Sigmoid colon (tissue), 7 donors: ENCODE measurements around the gene PPM1M. TPM values are rescaled to one million over a fixed set of nuclear protein-coding genes. Genes with fewer than 3 reads are reported as not detected.

Experiments used
- DNase-seq: peaks from one replicate; pipeline ENCODE4 v3.0.0-alpha.2; 2019
- H3K27ac ChIP-seq, 4 donors: fragments of 200-600 bp; sonication (generic); one replicate each; pipeline ENCODE4 v1.5.1; 2016 to 2019; ENCODE audit warnings: mild to moderate bottlenecking in 1 of 4
- H3K27me3 ChIP-seq, 3 donors: fragments of 200-600 bp; sonication (generic); one replicate each; pipeline ENCODE4 v1.5.1; 2019; ENCODE audit warnings: mild to moderate bottlenecking in 1 of 3
- H3K36me3 ChIP-seq, 4 donors: fragments of 200-600 bp; sonication (generic); one replicate each; pipeline ENCODE4 v1.5.1; 2016 to 2019
- H3K4me1 ChIP-seq, 4 donors: fragments of 200-600 bp; sonication (generic); one replicate each; pipeline ENCODE4 v1.5.1; 2017 to 2019
- H3K4me3 ChIP-seq, 4 donors: fragments of 200-600 bp; sonication (generic); one replicate each; pipeline ENCODE4 v1.5.1; 2017 to 2019; ENCODE audit warnings: mild to moderate bottlenecking in 2 of 4, moderate library complexity in 1 of 4
- H3K9me3 ChIP-seq, 4 donors: fragments of 200-600 bp in 3 of 4; sonication (generic) in 3 of 4; one replicate each; pipeline versions ENCODE4 v1.5.1 to v1.6.1; 2013 to 2019
- CTCF ChIP-seq, 4 experiments: fragments of 450-650 bp in 3 of 4; fragments of 200-600 bp in 1 of 4; IDR thresholded peaks; one replicate each; pipeline ENCODE4 v1.5.1; 2016 to 2019; ENCODE audit warnings: antibody characterized with exemption in 4 of 4, mild to moderate bottlenecking in 3 of 4, moderate library complexity in 2 of 4
- EP300 ChIP-seq, 4 donors: sonication (generic); formaldehyde crosslinking; IDR thresholded peaks; one replicate each; pipeline ENCODE4 v1.6.1; 2017; ENCODE audit warnings: antibody characterized with exemption in 4 of 4
- POLR2A ChIP-seq, 2 donors: fragments of 450-650 bp; IDR thresholded peaks; one replicate each; pipeline ENCODE4 v1.6.1; 2016; ENCODE audit warnings: antibody characterized with exemption in 2 of 2, mild to moderate bottlenecking in 2 of 2, moderate library complexity in 2 of 2
- POLR2AphosphoS5 ChIP-seq, 4 donors: sonication (generic); formaldehyde crosslinking; IDR thresholded peaks; one replicate each; pipeline ENCODE4 v1.6.1; 2017; ENCODE audit warnings: antibody characterized with exemption in 4 of 4
- WGBS, 2 donors: extraction: QIAGEN DNeasy Blood & Tissue Kit; methylation state at CpG; one replicate each; pipeline ENCODE4 v1.1.7; 2013; 5-methylcytosine and 5-hydroxymethylcytosine counted together
- intact Hi-C: fragments of 100-400 bp; cut with DNase I; formaldehyde crosslinking; loops from one replicate; pipeline ENCODE4 v1.15.1; 2023
- polyA plus RNA-seq, 3 donors: library from polyadenylated mRNA; stranded (reverse); fragments of 200-250 nt; gene quantifications; one replicate each; pipeline ENCODE4 v1.2.3, GENCODE V29; 2013
- total RNA-seq, 4 donors: library from RNA; depleted of rRNA; stranded (reverse); fragments of >200 nt; gene quantifications; one replicate each; pipeline ENCODE4 v1.1.0, GENCODE V29; 2016
- donor health status: healthy with polysubstance abuse.
- donor health status: Bipolar disorder and iron deficiency.
- donor health status: healthy.

PPM1M gene
- total and polyA plus RNA-seq, 7 donors, result 5.8 to 28.2 (median 21.7) TPM

GRCh38 chr3:52217409-52217805 lies 28.2 kb upstream of the PPM1M start:
- TF ChIP-seq CTCF (IDR thresholded peaks at IDR 0.05) (no peak), EP300 (IDR thresholded peaks at IDR 0.05) (no peak), POLR2AphosphoS5 (IDR thresholded peaks at IDR 0.05) (no peak), POLR2A (IDR thresholded peaks at IDR 0.05) (no peak)
- intact Hi-C loops, result no loop called here
- Histone ChIP-seq H3K27me3 (no peaks in the 10 kb centered on the region), H3K27ac (peak overlapping the region; percentile 35 to 66 (median 54)), H3K4me3 (no peak overlapping the region), H3K4me1 (peaks cover 0 to 33% (median 19%) of the 10 kb centered on the region in 4 donors), H3K36me3 (peaks cover 21 to 32% (median 27%) of the 10 kb centered on the region in 4 donors), H3K9me3 (no peaks in the 10 kb centered on the region)
- WGBS, 2 donors, result 30 to 53% methylated on average over 10 of the region's 10 CpGs
- DNase-seq, result no peak

- no peak overlapping the region for H3K4me3 ChIP-seq
- no peak for DNase-seq
- WGBS, 2 donors, result 59 to 68% methylated on average over 3 of the region's 3 CpGs
- no peak for TF ChIP-seq POLR2AphosphoS5 (IDR thresholded peaks at IDR 0.05)
- TF ChIP-seq POLR2A (IDR thresholded peaks at IDR 0.05), result no peak
- no peak for TF ChIP-seq EP300 (IDR thresholded peaks at IDR 0.05)
- no peak for TF ChIP-seq CTCF (IDR thresholded peaks at IDR 0.05)
- H3K9me3 ChIP-seq, result no peaks in the 10 kb centered on the region
- peaks cover 0 to 33% (median 19%) of the 10 kb centered on the region in 4 donors for H3K4me1 ChIP-seq
- intact Hi-C loops, result no loop called here
- no peaks in the 10 kb centered on the region for H3K27me3 ChIP-seq
- peaks cover 15 to 26% (median 21%) of the 10 kb centered on the region in 4 donors for H3K36me3 ChIP-seq
- peak overlapping the region in 3 of 4 donors; percentile 34 to 66 (median 64) for H3K27ac ChIP-seq
Observed at GRCh38 chr3:52218026-52218425, 27.5 kb upstream of the PPM1M start.

GRCh38 chr3:52218454-52218853 lies 27.1 kb upstream of the PPM1M start:
- H3K4me1 ChIP-seq, result peaks cover 0 to 33% (median 19%) of the 10 kb centered on the region in 4 donors
- no peak overlapping the region for H3K4me3 ChIP-seq
- DNase-seq, result no peak
- no peaks in the 10 kb centered on the region for H3K9me3 ChIP-seq
- peaks cover 10 to 22% (median 18%) of the 10 kb centered on the region in 4 donors for H3K36me3 ChIP-seq
- WGBS, 2 donors, result 61 to 78% methylated on average over 12 of the region's 12 CpGs
- no peaks in the 10 kb centered on the region for H3K27me3 ChIP-seq
- H3K27ac ChIP-seq, result peak overlapping the region in 3 of 4 donors; percentile 34 to 66 (median 64)
- no peak for TF ChIP-seq POLR2A (IDR thresholded peaks at IDR 0.05)
- intact Hi-C loops, result no loop called here

GRCh38 chr3:52218937-52219650 lies 26.5 kb upstream of the PPM1M start:
- H3K27me3 ChIP-seq, result no peaks in the 10 kb centered on the region
- TF ChIP-seq CTCF (IDR thresholded peaks at IDR 0.05) (no peak), EP300 (IDR thresholded peaks at IDR 0.05) (no peak), POLR2A (IDR thresholded peaks at IDR 0.05) (no peak), POLR2AphosphoS5 (IDR thresholded peaks at IDR 0.05) (no peak)
- H3K4me1 ChIP-seq, result peaks cover 0 to 33% (median 19%) of the 10 kb centered on the region in 4 donors
- peaks cover 5 to 15% (median 12%) of the 10 kb centered on the region in 4 donors for H3K36me3 ChIP-seq
- WGBS, 2 donors, result 76 to 77% methylated on average over 6 of the region's 6 CpGs
- intact Hi-C loops, result no loop called here
- no peak overlapping the region for H3K4me3 ChIP-seq
- H3K9me3 ChIP-seq, result no peaks in the 10 kb centered on the region
- H3K27ac ChIP-seq, result peak overlapping the region in 3 of 4 donors; percentile 34 to 66 (median 64)
- DNase-seq, result no peak

GRCh38 chr3:52220380-52221026 lies 25.1 kb upstream of the PPM1M start:
- WGBS, 2 donors, result 30 to 32% methylated on average over 9 of the region's 9 CpGs
- peaks cover 0 to 1% (median under 1%) of the 10 kb centered on the region in 4 donors for H3K36me3 ChIP-seq
- H3K27ac ChIP-seq, result no peak overlapping the region
- H3K27me3 ChIP-seq, result no peaks in the 10 kb centered on the region
- H3K4me1 ChIP-seq, result peaks cover 0 to 33% (median 19%) of the 10 kb centered on the region in 4 donors
- TF ChIP-seq CTCF (IDR thresholded peaks at IDR 0.05) (peak; percentile 73 to 93 (median 80)), EP300 (IDR thresholded peaks at IDR 0.05) (no peak), POLR2AphosphoS5 (IDR thresholded peaks at IDR 0.05) (peak in 2 of 4 donors; percentile 25 to 40), POLR2A (IDR thresholded peaks at IDR 0.05) (no peak)
- intact Hi-C loops, result loop anchor here (1.0 kb wide), 1 partner anchor 119 kb away; no protein-coding TSS in a partner anchor
- peak; percentile 90 for DNase-seq
- no peak overlapping the region for H3K4me3 ChIP-seq
- H3K9me3 ChIP-seq, result no peaks in the 10 kb centered on the region
